DND-41 (cell line): Measurements from ENCODE around the gene PEX16.

ENCODE experiments used
- CTCF ChIP-seq: IDR thresholded peaks from 2 replicates; pipeline ENCODE4 v1.5.1; 2012; ENCODE audit warnings: borderline replicate concordance, low read length, moderate library complexity, mild to moderate bottlenecking; ENCODE audit not compliant: poor library complexity, severe bottlenecking; ENCODE audit errors: extremely low read depth
- EZH2 ChIP-seq: IDR thresholded peaks from 3 replicates; pipeline ENCODE4 v1.6.1; 2012; ENCODE audit warnings: borderline replicate concordance, low read depth, mild to moderate bottlenecking, moderate library complexity, low read length, inconsistent platforms; ENCODE audit not compliant: severe bottlenecking

GRCh38 chr11:45886816-45887520 lies 30.7 kb downstream of the PEX16 start:
- TF ChIP-seq CTCF: no peak
- TF ChIP-seq EZH2: no peak
